ENCODE measurements around the gene LYSMD4. TPM values are rescaled to one million over a fixed set of nuclear protein-coding genes. Genes with fewer than 3 reads are reported as not detected.

The LYSMD4 gene
- total RNA-seq, 1 donor from 2014 or later, result 49.8 TPM

DNA sequence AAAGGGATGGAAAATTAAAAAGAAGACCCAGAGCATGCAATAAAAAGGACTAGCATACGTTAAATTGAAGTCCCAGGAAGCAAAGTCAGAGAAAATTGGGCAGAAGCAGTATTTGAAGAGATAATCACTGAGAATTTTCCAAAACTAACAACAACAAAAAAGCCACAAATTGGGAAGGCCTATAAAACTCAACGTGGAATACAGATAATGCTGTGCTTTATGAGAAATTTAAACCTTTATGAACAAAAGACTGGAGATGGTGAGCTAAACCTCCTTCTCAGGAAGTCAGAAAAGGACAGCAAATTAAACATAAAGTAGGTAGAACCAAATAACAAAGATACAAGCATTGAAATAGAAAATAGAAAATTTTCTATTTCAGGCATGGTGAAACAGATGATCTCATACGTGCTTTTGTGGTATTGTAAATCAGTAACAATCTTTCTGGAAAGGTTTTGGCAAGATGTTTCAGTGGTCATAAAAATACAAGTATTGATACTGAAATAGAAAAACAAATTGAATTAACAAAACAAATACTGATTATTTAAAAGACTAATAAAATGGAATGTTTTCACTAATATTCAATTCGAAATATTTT, 55.6 kb downstream of the LYSMD4 start:
- Mint-ChIP-seq H3K4me1 (ENCODE audit: low read depth, unreplicated experiment) (no peaks in the 10 kb centered on the region), H3K9me3 (ENCODE audit: unreplicated experiment) (no peaks in the 10 kb centered on the region), H3K27me3 (ENCODE audit: unreplicated experiment) (no peaks in the 10 kb centered on the region), H3K4me3 (ENCODE audit: unreplicated experiment) (no peak overlapping the region), H3K36me3 (ENCODE audit: unreplicated experiment) (peaks cover 11% of the 10 kb centered on the region), H3K27ac (ENCODE audit: unreplicated experiment) (no peak overlapping the region)
- TF ChIP-seq, protein P1, sequence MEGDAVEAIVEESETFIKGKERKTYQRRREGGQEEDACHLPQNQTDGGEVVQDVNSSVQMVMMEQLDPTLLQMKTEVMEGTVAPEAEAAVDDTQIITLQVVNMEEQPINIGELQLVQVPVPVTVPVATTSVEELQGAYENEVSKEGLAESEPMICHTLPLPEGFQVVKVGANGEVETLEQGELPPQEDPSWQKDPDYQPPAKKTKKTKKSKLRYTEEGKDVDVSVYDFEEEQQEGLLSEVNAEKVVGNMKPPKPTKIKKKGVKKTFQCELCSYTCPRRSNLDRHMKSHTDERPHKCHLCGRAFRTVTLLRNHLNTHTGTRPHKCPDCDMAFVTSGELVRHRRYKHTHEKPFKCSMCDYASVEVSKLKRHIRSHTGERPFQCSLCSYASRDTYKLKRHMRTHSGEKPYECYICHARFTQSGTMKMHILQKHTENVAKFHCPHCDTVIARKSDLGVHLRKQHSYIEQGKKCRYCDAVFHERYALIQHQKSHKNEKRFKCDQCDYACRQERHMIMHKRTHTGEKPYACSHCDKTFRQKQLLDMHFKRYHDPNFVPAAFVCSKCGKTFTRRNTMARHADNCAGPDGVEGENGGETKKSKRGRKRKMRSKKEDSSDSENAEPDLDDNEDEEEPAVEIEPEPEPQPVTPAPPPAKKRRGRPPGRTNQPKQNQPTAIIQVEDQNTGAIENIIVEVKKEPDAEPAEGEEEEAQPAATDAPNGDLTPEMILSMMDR (IDR thresholded peaks at IDR 0.05; ENCODE audit: partially characterized antibody, unreplicated experiment), result no peak
- no peak for DNase-seq

Other genes with a start within 250 kb of the LYSMD4 start
- 49.5 TPM for gene MEF2A, start 167.5 kb downstream of the LYSMD4 start, total RNA-seq (ENCODE audit: unreplicated experiment)

Measured in glutamatergic neuron (in vitro differentiated cells).